H1 (cell line): Measurements from ENCODE around the gene ELL2. TPM values are rescaled to one million over a fixed set of nuclear protein-coding genes. Genes with fewer than 3 reads are reported as not detected.

ENCODE experiments used
- CTCF ChIA-PET: fragments of 300-600 bp; sonication (Branson Sonifier 250); formaldehyde crosslinking; loops from one replicate; lab custom pipeline; 2021; ENCODE audit not compliant: partially characterized antibody; lab: Charles Lee
- POLR2A ChIA-PET: fragments of 300-600 bp; sonication (Branson Sonifier 250); formaldehyde crosslinking; loops from one replicate; lab custom pipeline; 2021; ENCODE audit warnings: inconsistent platforms; ENCODE audit not compliant: partially characterized antibody; lab: Charles Lee
- DNase-seq, 2 experiments: peaks; one replicate each; pipeline versions ENCODE4 v3.0.0 to v3.0.0-alpha.2; 2010 to 2022; ENCODE audit warnings: low spot score in 2 of 2, low read depth in 1 of 2, mixed read lengths in 1 of 2
- FAIRE-seq: peaks from 2 replicates; lab custom pipeline; 2011; peaks lifted over from hg19 to GRCh38; lab: Jason Lieb, UNC
- H2AFZ ChIP-seq: 2 replicates; pipeline ENCODE4 v1.8.1; 2012; ENCODE audit warnings: low read length, inconsistent platforms
- H2AK5ac ChIP-seq: 2 replicates; pipeline ENCODE4 v1.6.1; 2013; ENCODE audit warnings: low read depth, low read length
- H2BK120ac ChIP-seq: replicated peaks from 2 replicates; pipeline ENCODE3; 2013; ENCODE audit warnings: low read depth, low read length, inconsistent platforms
- H2BK12ac ChIP-seq: 2 replicates; pipeline ENCODE4 v1.6.1; 2013; ENCODE audit warnings: low read depth, low read length
- H2BK15ac ChIP-seq: 2 replicates; pipeline ENCODE4 v1.6.1; 2013; ENCODE audit warnings: low read length
- H2BK20ac ChIP-seq: 2 replicates; pipeline ENCODE4 v1.6.1; 2013; ENCODE audit warnings: low read length
- H2BK5ac ChIP-seq: 2 replicates; pipeline ENCODE4 v1.6.1; 2013; ENCODE audit warnings: low read depth, low read length
- H3K14ac ChIP-seq: 2 replicates; pipeline ENCODE4 v1.6.1; 2013; ENCODE audit warnings: inconsistent platforms; ENCODE audit not compliant: insufficient read length
- H3K18ac ChIP-seq: 2 replicates; pipeline ENCODE4 v1.6.1; 2013; ENCODE audit warnings: low read length; ENCODE audit errors: extremely low read depth
- H3K23ac ChIP-seq: 2 replicates; pipeline ENCODE4 v1.6.1; 2013; ENCODE audit warnings: inconsistent platforms; ENCODE audit not compliant: insufficient read length
- H3K23me2 ChIP-seq: 2 replicates; pipeline ENCODE4 v1.6.1; 2013; ENCODE audit warnings: low read depth, low read length
- H3K27ac ChIP-seq: 2 replicates; pipeline ENCODE4 v1.6.1; 2011; ENCODE audit warnings: low read depth, low read length, inconsistent platforms
- H3K27me3 ChIP-seq, 4 experiments: replicated peaks in 1 of 4; 1 replicate in 1 of 4; 2 replicates in 3 of 4; pipeline versions ENCODE4 v1.6.1 to v1.8.1; 2011 to 2013; ENCODE audit warnings: low read length in 3 of 4, mild to moderate bottlenecking in 3 of 4, inconsistent platforms in 2 of 4, mixed read lengths in 2 of 4, moderate library complexity in 1 of 4; ENCODE audit not compliant: control insufficient read depth in 3 of 4, insufficient read depth in 3 of 4; ENCODE audit errors: extremely low read depth in 1 of 4
- H3K36me3 ChIP-seq, 4 experiments: 2 replicates each; pipeline versions ENCODE4 v1.6.1 to v1.8.1; 2011 to 2013; ENCODE audit warnings: mild to moderate bottlenecking in 4 of 4, low read length in 3 of 4, moderate library complexity in 2 of 4, control low read depth in 1 of 4, inconsistent platforms in 1 of 4; ENCODE audit not compliant: insufficient read depth in 4 of 4, control insufficient read depth in 2 of 4
- H3K4ac ChIP-seq: replicated peaks from 2 replicates; pipeline ENCODE3; 2013; ENCODE audit warnings: low read length, low read depth, mixed read lengths, inconsistent platforms; ENCODE audit not compliant: insufficient read length
- H3K4me1 ChIP-seq, 4 experiments: replicated peaks in 1 of 4; 1 replicate in 1 of 4; 2 replicates in 3 of 4; pipeline versions ENCODE4 v1.6.1 to v1.8.1; 2011 to 2013; ENCODE audit warnings: low read length in 3 of 4, inconsistent platforms in 2 of 4, mixed read lengths in 1 of 4; ENCODE audit not compliant: insufficient read depth in 4 of 4, control insufficient read depth in 3 of 4
- H3K4me2 ChIP-seq, 2 experiments: 2 replicates each; pipeline versions ENCODE4 v1.6.1 to v1.8.1; 2011 to 2013; ENCODE audit warnings: low read depth in 2 of 2, low read length in 2 of 2, control low read depth in 1 of 2, inconsistent platforms in 1 of 2, mild to moderate bottlenecking in 1 of 2; ENCODE audit not compliant: insufficient read depth in 1 of 2
- H3K4me3 ChIP-seq, 4 experiments: fragments of 200-600, 300-600 bp in 1 of 4; sonication (generic), shearing (Covaris generic), sonication (Bioruptor Twin) in 1 of 4; 2 replicates each; pipeline versions ENCODE4 v1.5.1 to v1.8.1; 2011 to 2016; ENCODE audit warnings: low read length in 4 of 4, low read depth in 3 of 4, control low read depth in 2 of 4, inconsistent platforms in 2 of 4, mild to moderate bottlenecking in 2 of 4, mixed read lengths in 1 of 4, moderate library complexity in 1 of 4; ENCODE audit not compliant: insufficient read depth in 2 of 4; ENCODE audit errors: extremely low read depth in 1 of 4
- H3K56ac ChIP-seq: replicated peaks from 2 replicates; pipeline ENCODE3; 2013; ENCODE audit warnings: low read depth, mild to moderate bottlenecking, mixed read lengths, low read length, inconsistent platforms; ENCODE audit not compliant: insufficient read length
- H3K79me1 ChIP-seq: 2 replicates; pipeline ENCODE4 v1.6.1; 2013; ENCODE audit warnings: low read depth, low read length, control low read depth
- H3K79me2 ChIP-seq, 2 experiments: 2 replicates each; pipeline versions ENCODE4 v1.6.1 to v1.8.1; 2012 to 2013; ENCODE audit warnings: low read length in 2 of 2, mild to moderate bottlenecking in 2 of 2, inconsistent platforms in 1 of 2; ENCODE audit not compliant: insufficient read depth in 2 of 2, control insufficient read depth in 1 of 2
- H3K9ac ChIP-seq, 4 experiments: replicated peaks in 1 of 4; 1 replicate in 1 of 4; 2 replicates in 3 of 4; pipeline versions ENCODE4 v1.6.1 to v1.8.1; 2011 to 2013; ENCODE audit warnings: low read depth in 3 of 4, low read length in 3 of 4, control low read depth in 2 of 4, mild to moderate bottlenecking in 2 of 4, moderate library complexity in 2 of 4, inconsistent platforms in 1 of 4; ENCODE audit errors: extremely low read depth in 1 of 4
- H3K9me3 ChIP-seq, 2 experiments: 2 replicates each; pipeline versions ENCODE4 v1.6.1 to v1.8.1; 2012 to 2013; ENCODE audit warnings: mild to moderate bottlenecking in 2 of 2, moderate library complexity in 2 of 2, control low read depth in 1 of 2, inconsistent platforms in 1 of 2, low read depth in 1 of 2, low read length in 1 of 2, mixed read lengths in 1 of 2; ENCODE audit not compliant: insufficient read depth in 2 of 2
- H4K20me1 ChIP-seq, 2 experiments: replicated peaks in 1 of 2; 2 replicates each; pipeline versions ENCODE3 to v1.8.1; 2011 to 2013; ENCODE audit warnings: inconsistent platforms in 2 of 2, low read length in 2 of 2, mild to moderate bottlenecking in 1 of 2; ENCODE audit not compliant: insufficient read depth in 2 of 2, control insufficient read depth in 1 of 2
- H4K5ac ChIP-seq: 2 replicates; pipeline ENCODE4 v1.6.1; 2013; ENCODE audit warnings: low read length, low read depth, mixed read lengths, inconsistent platforms; ENCODE audit not compliant: insufficient read length
- H4K8ac ChIP-seq: 2 replicates; pipeline ENCODE4 v1.8.0; 2013; ENCODE audit warnings: mild to moderate bottlenecking, moderate library complexity, low read length, inconsistent platforms; ENCODE audit not compliant: insufficient read depth; ENCODE audit errors: extremely low read depth
- H4K91ac ChIP-seq: replicated peaks from 2 replicates; pipeline ENCODE3; 2013; ENCODE audit warnings: low read length, mixed read lengths, inconsistent platforms; ENCODE audit not compliant: insufficient read length
- CBX8 ChIP-seq: fragments of 300-800, 300-1000 bp; sonication (generic); IDR thresholded peaks from 2 replicates; pipeline ENCODE4 v1.7.1; 2016; ENCODE audit warnings: low read depth, low read length, borderline replicate concordance
- MAFK ChIP-seq: IDR thresholded peaks from 2 replicates; pipeline ENCODE4 v1.6.1; 2012; ENCODE audit warnings: low read depth, mild to moderate bottlenecking, improper control_type of control experiment, low read length
- PHF8 ChIP-seq: fragments of 200-600 bp; sonication (generic); conservative IDR thresholded peaks from 2 replicates; pipeline ENCODE4 v1.7.1; 2012; ENCODE audit warnings: low read depth, mild to moderate bottlenecking, inconsistent platforms, low read length, moderate library complexity
- RFX5 ChIP-seq: IDR thresholded peaks from 2 replicates; pipeline ENCODE4 v1.6.1; 2011; ENCODE audit warnings: low read depth, low read length, improper control_type of control experiment, borderline replicate concordance
- RXRA ChIP-seq: IDR thresholded peaks from 2 replicates; pipeline ENCODE4 v1.6.1; 2011; ENCODE audit warnings: low read depth, mild to moderate bottlenecking, low read length, moderate library complexity; ENCODE audit not compliant: insufficient read depth
- SIN3A ChIP-seq, 2 experiments: IDR thresholded peaks in 1 of 2; conservative IDR thresholded peaks in 1 of 2; 2 replicates each; pipeline ENCODE4 v1.6.1; 2011 to 2012; ENCODE audit warnings: low read length in 2 of 2, improper control_type of control experiment in 1 of 2, low read depth in 1 of 2, mild to moderate bottlenecking in 1 of 2
- SP1 ChIP-seq: IDR thresholded peaks from 2 replicates; pipeline ENCODE4 v1.6.1; 2011; ENCODE audit warnings: low read depth, low read length
- YY1 ChIP-seq: IDR thresholded peaks from 2 replicates; pipeline ENCODE4 v1.6.1; 2011; ENCODE audit warnings: low read depth, mild to moderate bottlenecking, low read length
- WGBS, 2 experiments: shearing (Covaris generic) in 1 of 2; methylation state at CpG; one replicate each; pipeline versions ENCODE4 v1.1.6 to v1.1.7; 2013 to 2015; ENCODE audit warnings: low lambda C conversion rate in 2 of 2, mixed read lengths in 2 of 2, inconsistent platforms in 1 of 2, low coverage in 1 of 2, missing lambda C conversion rate in 1 of 2; ENCODE audit not compliant: insufficient replicate concordance in 2 of 2, insufficient coverage in 1 of 2, insufficient read length in 1 of 2; ENCODE audit errors: extremely low coverage in 1 of 2, missing lambda C conversion rate in 1 of 2; 5-methylcytosine and 5-hydroxymethylcytosine counted together
- polyA plus RNA-seq, 7 experiments: library from polyadenylated mRNA; depleted of rRNA in 3 of 7; stranded (reverse) in 5 of 7; unstranded in 2 of 7; fragments of >200 nt in 5 of 7; fragments of 200-250 nt in 2 of 7; gene quantifications; 1 replicate in 5 of 7; 2 replicates in 1 of 7; 4 replicates in 1 of 7; pipeline versions ENCODE4 v1.2.1 to v1.2.3, GENCODE V29; 2011 to 2013; ENCODE audit warnings: missing spikeins in 2 of 7, mixed read lengths in 2 of 7
- total RNA-seq: library from RNA; stranded (reverse); fragmentation: NEBNext Ultra II Directional; extraction: Animal tissue kit (Norgen Biotek cat#: 25700); gene quantifications from 2 replicates; pipeline ENCODE4 v1.2.1, GENCODE V29; 2021
- TF ChIP-seq, protein P1 (sequence below), 3 experiments: IDR thresholded peaks; 1 replicate in 2 of 3; 2 replicates in 1 of 3; pipeline versions ENCODE4 v1.5.1 to v1.6.1; 2011; ENCODE audit warnings: low read length in 3 of 3, mild to moderate bottlenecking in 3 of 3, inconsistent platforms in 2 of 3, low read depth in 1 of 3, moderate library complexity in 1 of 3; ENCODE audit not compliant: insufficient read depth in 1 of 3; ENCODE audit errors: control extremely low read depth in 1 of 3

Gene ELL2
- total and polyA plus RNA-seq, 2 of the 8 experiments (the other 6 are each of a cell fraction or from before 2014, with no cell fraction given) = 6.3 to 29.4 TPM

- DNase-seq (no peak), FAIRE-seq (no peak)
- Histone ChIP-seq H3K79me2 (no peaks in the 10 kb centered on the region), H3K27ac (no peak overlapping the region), H2AK5ac (no peak overlapping the region; the same call in 1 of the 2 replicates), H4K20me1 (no peaks in the 10 kb centered on the region), H3K56ac (no peak overlapping the region), H3K79me1 (no peaks in the 10 kb centered on the region), H3K23me2 (no peaks in the 10 kb centered on the region), H2AFZ (no peak overlapping the region), H2BK12ac (no peak overlapping the region; the same call in 1 of the 2 replicates), H3K18ac (no peak overlapping the region), H3K27me3 (no peaks in the 10 kb centered on the region), H3K14ac (no peak overlapping the region), H3K36me3 (no peaks in the 10 kb centered on the region; a peak in 1 of 8 replicates), H2BK15ac (0 out of 2 replicates have a peak overlapping the region, but pooled peaks have one; percentile 32), H4K91ac (no peak overlapping the region), H2BK120ac (no peak overlapping the region), H2BK20ac (no peak overlapping the region), H3K4me2 (no peak overlapping the region; a peak in 1 of 4 replicates), H3K4me3 (no peak overlapping the region), H3K9ac (no peak overlapping the region), H3K9me3 (no peaks in the 10 kb centered on the region), H3K4ac (no peak overlapping the region), H4K8ac (no peak overlapping the region), H2BK5ac (peak overlapping the region; percentile 69; the same call in 1 of the 2 replicates), H3K4me1 (peaks cover 0 to 5% (median 2%) of the 10 kb centered on the region in 4 experiments; a peak in 2 of 7 replicates), H3K23ac (no peak overlapping the region), H4K5ac (no peak overlapping the region)
- POLR2A ChIA-PET = interaction anchor here (0.6 kb wide), 1 partner anchor 34 kb away, joined by 3 read pairs; no protein-coding TSS in a partner anchor
- 81% methylated on average over 3 of the region's 3 CpGs; no CpG with 5 or more reads in 1 of the 2 experiments for WGBS, 2 experiments
- CTCF ChIA-PET = interaction anchor here (0.6 to 1.2 kb wide), 6 partner anchors 12 to 687 kb away, joined by 3 to 4 read pairs (median 4); no protein-coding TSS in a partner anchor
- no peak for TF ChIP-seq SIN3A (conservative IDR thresholded peaks at IDR 0.05 in 1 of 2, IDR thresholded peaks at IDR 0.05 in 1 of 2; ENCODE audit: low read depth in 1 of 2, low read length in 2 of 2)
- TF ChIP-seq CBX8 = no peak
- no peak for TF ChIP-seq SP1
- TF ChIP-seq RFX5 = no peak
- TF ChIP-seq RXRA = no peak
- no peak for TF ChIP-seq PHF8
- TF ChIP-seq, protein P1, sequence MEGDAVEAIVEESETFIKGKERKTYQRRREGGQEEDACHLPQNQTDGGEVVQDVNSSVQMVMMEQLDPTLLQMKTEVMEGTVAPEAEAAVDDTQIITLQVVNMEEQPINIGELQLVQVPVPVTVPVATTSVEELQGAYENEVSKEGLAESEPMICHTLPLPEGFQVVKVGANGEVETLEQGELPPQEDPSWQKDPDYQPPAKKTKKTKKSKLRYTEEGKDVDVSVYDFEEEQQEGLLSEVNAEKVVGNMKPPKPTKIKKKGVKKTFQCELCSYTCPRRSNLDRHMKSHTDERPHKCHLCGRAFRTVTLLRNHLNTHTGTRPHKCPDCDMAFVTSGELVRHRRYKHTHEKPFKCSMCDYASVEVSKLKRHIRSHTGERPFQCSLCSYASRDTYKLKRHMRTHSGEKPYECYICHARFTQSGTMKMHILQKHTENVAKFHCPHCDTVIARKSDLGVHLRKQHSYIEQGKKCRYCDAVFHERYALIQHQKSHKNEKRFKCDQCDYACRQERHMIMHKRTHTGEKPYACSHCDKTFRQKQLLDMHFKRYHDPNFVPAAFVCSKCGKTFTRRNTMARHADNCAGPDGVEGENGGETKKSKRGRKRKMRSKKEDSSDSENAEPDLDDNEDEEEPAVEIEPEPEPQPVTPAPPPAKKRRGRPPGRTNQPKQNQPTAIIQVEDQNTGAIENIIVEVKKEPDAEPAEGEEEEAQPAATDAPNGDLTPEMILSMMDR (IDR thresholded peaks at IDR 0.05; ENCODE audit: control extremely low read depth in 1 of 3, insufficient read depth in 1 of 3, low read depth in 1 of 3, low read length in 3 of 3) = no peak
- no peak for TF ChIP-seq YY1
- TF ChIP-seq MAFK = no peak
These were observed 45.5 kb downstream of the ELL2 start for GRCh38 chr5:95915999-95916686.
